GM12801 (cell line): ENCODE measurements around the gene CFDP1.

ENCODE experiments used
- CTCF ChIP-seq: IDR thresholded peaks from one replicate; pipeline ENCODE4 v1.5.1; 2011; ENCODE audit warnings: control low read depth; ENCODE audit not compliant: insufficient read length; ENCODE audit errors: extremely low read depth

Gene CFDP1

DNA sequence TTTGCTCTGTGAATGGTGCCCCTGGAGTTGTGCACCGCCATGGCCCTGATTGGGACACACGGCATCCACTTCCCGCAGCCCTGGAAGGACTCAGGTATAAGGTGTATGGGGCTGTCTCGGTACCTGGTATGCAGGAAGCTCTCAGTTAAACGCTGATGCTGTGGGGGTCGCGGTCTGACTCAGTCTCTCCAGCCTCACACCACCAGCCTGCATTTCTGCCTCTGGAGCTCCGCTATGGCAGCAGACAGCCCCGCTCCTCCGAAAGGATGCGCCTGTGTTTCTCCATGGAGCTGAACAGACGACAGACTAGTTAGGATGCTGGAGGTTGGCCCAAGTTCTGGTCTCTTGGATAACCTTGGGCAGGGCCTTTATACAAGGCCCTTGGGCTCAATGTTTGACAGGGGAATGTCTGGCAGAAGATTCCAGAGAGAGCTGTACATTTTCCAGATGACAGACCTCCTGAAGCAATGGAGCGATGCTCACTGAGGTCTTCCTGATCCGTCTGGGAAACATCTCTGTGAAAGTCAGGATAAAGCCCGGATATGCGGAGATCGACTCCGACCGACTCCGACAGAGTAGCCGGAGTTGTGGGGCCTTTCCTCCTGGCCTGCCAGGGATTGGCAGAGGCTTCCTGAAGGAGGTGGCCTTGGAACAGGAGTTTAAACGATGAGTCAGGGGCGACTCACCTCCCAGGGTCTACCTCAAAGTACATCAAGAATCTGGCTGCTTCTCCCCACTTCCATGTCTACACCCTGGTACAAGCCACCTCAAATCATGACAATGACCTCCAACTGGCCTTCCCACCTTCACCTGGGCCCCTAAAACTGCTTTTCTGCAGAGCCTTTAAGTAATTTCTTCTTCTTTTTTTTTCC, 160.0 kb downstream of the CFDP1 start:
- no peak for TF ChIP-seq CTCF

DNA sequence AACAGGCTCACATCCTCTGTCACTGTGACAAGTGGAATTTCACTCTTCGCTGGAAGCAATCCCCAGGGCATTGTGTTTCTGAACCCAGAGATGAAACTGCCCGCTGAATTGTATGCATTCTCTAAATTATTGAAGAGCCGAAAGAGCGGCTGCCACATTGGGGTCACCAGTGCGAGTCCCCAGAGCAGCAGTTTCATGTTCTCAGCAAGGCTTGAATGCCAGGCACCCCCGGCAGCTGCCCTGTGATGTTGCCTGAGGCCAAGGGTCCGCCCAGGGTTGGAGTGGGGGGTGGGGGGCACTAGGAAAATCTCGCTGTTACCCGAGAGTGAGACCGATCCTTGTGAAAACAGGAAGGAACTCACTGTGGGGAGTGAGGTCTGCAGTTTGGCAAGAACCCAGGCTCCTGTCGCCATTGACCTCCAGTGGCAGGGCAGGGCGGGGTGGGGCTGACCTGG, 161.2 kb downstream of the CFDP1 start:
- no peak for TF ChIP-seq CTCF

- TF ChIP-seq CTCF = no peak
Measured at GRCh38 chr16:75271441-75272096, 161.7 kb downstream of the CFDP1 start.

GRCh38 chr16:75267631-75268264, 165.6 kb downstream of the CFDP1 start:
- TF ChIP-seq CTCF = no peak

DNA sequence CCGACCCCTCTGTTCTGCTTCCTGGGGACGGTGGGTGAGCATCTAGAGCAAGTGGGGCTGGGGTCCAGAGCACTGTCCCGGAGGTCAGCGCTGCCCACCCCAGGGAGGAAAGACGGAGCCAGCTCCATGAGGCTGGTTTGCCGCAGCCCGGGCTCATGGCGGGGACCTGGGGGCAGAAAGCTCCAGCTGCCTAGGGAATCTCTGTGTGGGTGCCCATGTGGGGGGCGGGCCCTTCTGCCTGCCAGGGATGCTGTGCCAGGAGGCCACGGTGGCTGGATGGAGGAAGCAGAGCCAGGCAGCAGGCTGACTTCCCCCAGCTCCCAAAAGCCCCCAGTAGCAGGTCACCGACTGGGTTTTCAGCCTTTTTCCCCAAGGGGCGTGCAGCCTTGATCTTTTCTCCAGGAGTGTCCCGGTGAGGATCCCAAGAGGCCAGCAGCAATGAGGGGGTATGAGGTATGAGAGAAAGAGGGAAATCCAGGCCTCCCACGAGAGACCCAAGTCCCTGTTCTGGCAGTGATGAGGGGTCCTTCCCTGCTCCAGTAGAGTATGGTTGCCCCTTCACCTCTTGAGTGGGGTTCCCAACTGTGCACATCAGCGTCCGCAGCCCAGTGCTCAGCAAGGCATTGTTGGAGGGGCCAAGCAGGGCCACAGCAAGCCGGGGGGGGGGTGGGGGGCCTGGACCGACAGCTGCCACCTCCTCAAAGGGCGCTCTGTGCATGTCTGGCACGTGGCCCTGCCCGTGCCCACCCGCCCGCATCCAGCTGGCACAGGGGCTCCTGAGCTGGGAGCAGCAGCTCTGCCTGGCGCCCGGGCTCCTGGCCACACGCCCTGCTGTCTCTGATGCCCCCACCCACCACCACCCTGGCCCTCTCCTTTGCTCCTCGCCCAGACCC, 166.3 kb downstream of the CFDP1 start:
- TF ChIP-seq CTCF = no peak

DNA sequence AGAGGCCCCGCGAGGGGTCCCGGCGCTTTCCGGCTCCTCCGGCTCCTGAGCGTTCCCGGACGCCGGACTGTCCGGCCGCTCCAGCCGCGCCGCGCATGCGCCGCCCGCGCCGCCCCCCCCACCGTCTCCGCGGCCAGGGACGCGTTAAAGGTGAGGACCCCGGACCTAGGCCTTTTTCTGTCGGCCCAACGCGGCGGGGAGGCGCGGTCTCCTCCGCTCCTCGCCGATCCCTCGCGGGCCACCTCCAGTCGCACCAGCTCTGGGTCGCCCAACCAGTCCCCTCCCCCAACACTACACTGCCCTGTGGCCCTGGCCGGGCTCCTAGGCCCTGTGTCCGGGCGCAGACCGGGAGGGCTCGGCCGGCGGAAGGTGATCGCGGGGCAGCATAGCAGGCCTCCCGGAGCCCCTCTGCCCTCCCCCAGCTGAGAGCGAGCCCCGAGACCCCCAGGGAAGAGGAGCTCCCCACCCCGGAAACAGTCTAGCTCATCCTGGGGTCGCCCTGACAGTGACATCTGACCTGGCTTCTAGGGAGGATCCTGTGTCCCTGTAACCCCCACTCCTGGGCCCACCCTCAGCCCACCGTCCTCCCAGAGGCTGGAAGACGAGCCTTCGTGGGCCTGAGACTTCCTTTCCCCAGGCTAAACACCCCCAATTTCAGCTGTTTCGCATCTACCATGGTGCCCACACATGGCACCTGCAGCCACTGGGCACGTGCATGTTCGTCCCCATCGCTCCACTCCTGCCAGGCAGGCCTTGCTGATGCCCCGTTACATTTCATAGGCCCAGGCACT, 167.2 kb downstream of the CFDP1 start:
- no peak for TF ChIP-seq CTCF
